Fibroblast of lung (primary cell): ENCODE measurements around the gene ZFAND2B.
A peak's percentile ranks its signal among the peaks of the same experiment; 100 is the strongest.

Source experiments
- EZH2 ChIP-seq: IDR thresholded peaks from 2 replicates; pipeline ENCODE4 v1.5.1; 2012; ENCODE audit warnings: low read length, control low read depth, mild to moderate bottlenecking; ENCODE audit errors: missing control alignments
- TF ChIP-seq, protein P1 (sequence below), 2 donors: IDR thresholded peaks in 1 of 2; conservative IDR thresholded peaks in 1 of 2; 1 replicate in 1 of 2; 2 replicates in 1 of 2; pipeline ENCODE4 v1.5.1; 2011 to 2012; ENCODE audit warnings: low read length in 2 of 2, control low read depth in 1 of 2, inconsistent platforms in 1 of 2, low read depth in 1 of 2, mild to moderate bottlenecking in 1 of 2

DNA sequence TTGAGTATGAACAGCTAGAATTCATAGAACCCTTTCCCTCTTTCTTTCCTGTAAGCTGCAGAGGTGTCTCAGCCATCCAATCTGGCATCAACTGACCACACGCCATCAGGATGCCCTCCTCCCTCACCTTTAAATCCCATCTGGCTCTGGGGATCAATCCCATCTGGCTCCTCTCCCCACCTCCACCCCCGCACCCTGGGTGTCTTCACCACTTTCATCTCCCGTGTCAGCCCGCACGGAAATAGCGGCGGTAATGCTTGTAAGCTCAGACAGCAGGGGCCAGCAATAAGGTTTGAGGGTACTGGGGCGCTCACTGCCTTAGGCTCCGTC lies 46.0 kb downstream of the ZFAND2B start:
- TF ChIP-seq, protein P1, sequence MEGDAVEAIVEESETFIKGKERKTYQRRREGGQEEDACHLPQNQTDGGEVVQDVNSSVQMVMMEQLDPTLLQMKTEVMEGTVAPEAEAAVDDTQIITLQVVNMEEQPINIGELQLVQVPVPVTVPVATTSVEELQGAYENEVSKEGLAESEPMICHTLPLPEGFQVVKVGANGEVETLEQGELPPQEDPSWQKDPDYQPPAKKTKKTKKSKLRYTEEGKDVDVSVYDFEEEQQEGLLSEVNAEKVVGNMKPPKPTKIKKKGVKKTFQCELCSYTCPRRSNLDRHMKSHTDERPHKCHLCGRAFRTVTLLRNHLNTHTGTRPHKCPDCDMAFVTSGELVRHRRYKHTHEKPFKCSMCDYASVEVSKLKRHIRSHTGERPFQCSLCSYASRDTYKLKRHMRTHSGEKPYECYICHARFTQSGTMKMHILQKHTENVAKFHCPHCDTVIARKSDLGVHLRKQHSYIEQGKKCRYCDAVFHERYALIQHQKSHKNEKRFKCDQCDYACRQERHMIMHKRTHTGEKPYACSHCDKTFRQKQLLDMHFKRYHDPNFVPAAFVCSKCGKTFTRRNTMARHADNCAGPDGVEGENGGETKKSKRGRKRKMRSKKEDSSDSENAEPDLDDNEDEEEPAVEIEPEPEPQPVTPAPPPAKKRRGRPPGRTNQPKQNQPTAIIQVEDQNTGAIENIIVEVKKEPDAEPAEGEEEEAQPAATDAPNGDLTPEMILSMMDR (conservative IDR thresholded peaks at IDR 0.05 in 1 of 2, IDR thresholded peaks at IDR 0.05 in 1 of 2; ENCODE audit: low read depth in 1 of 2, low read length in 2 of 2) = no peak
- peak; percentile 54 for TF ChIP-seq EZH2
